A673 (cell line): ENCODE data around the gene FGD6. TPM values are rescaled to one million over a fixed set of nuclear protein-coding genes. Genes with fewer than 3 reads are reported as not detected.
A peak's percentile ranks its signal among the peaks of the same experiment; 100 is the strongest.

ENCODE experiments used
- BruUV-seq: library from RNA; stranded (reverse); fragments of 400-500 nt; replicated peaks from 2 replicates; lab custom pipeline; 2021; lab: Mats Ljungman, UMichigan
- CTCF ChIA-PET: fragments of 300-600 bp; sonication (Branson Sonifier 250); formaldehyde crosslinking; loops from one replicate; lab custom pipeline; 2022; ENCODE audit warnings: antibody characterized with exemption; lab: Charles Lee
- POLR2A ChIA-PET: fragments of 300-600 bp; sonication (Branson Sonifier 250); formaldehyde crosslinking; loops from one replicate; lab custom pipeline; 2022; ENCODE audit warnings: antibody characterized with exemption; ENCODE audit not compliant: low non-redundant PET; lab: Charles Lee
- DNase-seq: peaks from one replicate; pipeline ENCODE4 v3.0.0-alpha.2; 2015; ENCODE audit warnings: low spot score
- H3K27ac ChIP-seq: fragments of 200-600 bp; sonication (generic); 2 replicates; pipeline ENCODE4 v1.5.1; 2016; ENCODE audit warnings: mixed run types, low read depth, mild to moderate bottlenecking, mixed read lengths, antibody characterized with exemption, low read length; ENCODE audit not compliant: poor library complexity, severe bottlenecking
- H3K27me3 ChIP-seq: fragments of 200-600 bp; sonication (generic); replicated peaks from 2 replicates; pipeline ENCODE4 v1.6.1; 2017; ENCODE audit warnings: mixed run types, low read depth, mild to moderate bottlenecking, mixed read lengths, antibody characterized with exemption, low read length; ENCODE audit not compliant: insufficient read depth, poor library complexity
- H3K36me3 ChIP-seq: fragments of 200-600 bp; sonication (generic); 2 replicates; pipeline ENCODE4 v1.6.1; 2016; ENCODE audit warnings: mixed run types, mild to moderate bottlenecking, mixed read lengths, antibody characterized with exemption, low read length; ENCODE audit not compliant: insufficient read depth, poor library complexity, severe bottlenecking
- H3K4me1 ChIP-seq: fragments of 200-600 bp; sonication (generic); 2 replicates; pipeline ENCODE4 v1.6.1; 2017; ENCODE audit warnings: mixed run types, mild to moderate bottlenecking, mixed read lengths, antibody characterized with exemption, low read length; ENCODE audit not compliant: insufficient read depth, poor library complexity, severe bottlenecking
- H3K4me3 ChIP-seq: fragments of 200-600 bp; sonication (generic); 2 replicates; pipeline ENCODE4 v1.5.1; 2016; ENCODE audit warnings: low read depth, mixed run types, mild to moderate bottlenecking, mixed read lengths, low read length; ENCODE audit not compliant: poor library complexity, severe bottlenecking
- H3K9me3 ChIP-seq: fragments of 200-600 bp; sonication (generic); 2 replicates; pipeline ENCODE4 v1.6.1; 2016; ENCODE audit warnings: mixed run types, low read depth, mild to moderate bottlenecking, mixed read lengths, antibody characterized with exemption, low read length; ENCODE audit not compliant: poor library complexity, severe bottlenecking
- CTCF ChIP-seq: fragments of 300-800, 200-600 bp; sonication (generic); conservative IDR thresholded peaks from 2 replicates; pipeline ENCODE4 v1.5.1; 2017; ENCODE audit warnings: low read depth, mild to moderate bottlenecking, antibody characterized with exemption, low read length, moderate library complexity, mixed read lengths
- EZH2 ChIP-seq: fragments of 200-600 bp; sonication (generic); IDR thresholded peaks from 2 replicates; pipeline ENCODE4 v1.6.1; 2017; ENCODE audit warnings: borderline replicate concordance, low read depth, mild to moderate bottlenecking, mixed read lengths, antibody characterized with exemption, low read length; ENCODE audit not compliant: poor library complexity, severe bottlenecking
- intact Hi-C: fragments of 100-400 bp; cut with micrococcal nuclease; formaldehyde crosslinking; loops from one replicate; pipeline ENCODE4 v1.10.0; 2022; ENCODE audit not compliant: unreplicated experiment
- total RNA-seq: library from RNA; stranded (reverse); gene quantifications from 2 replicates; pipeline ENCODE4 v1.2.3, GENCODE V29; 2021

FGD6 gene
- total RNA-seq, 1 experiment from 2014 or later: 11.7 TPM

GRCh38 chr12:95131589-95132340 is 85.5 kb downstream of the FGD6 start:
- intact Hi-C loops: loop anchor here (5.0 kb wide), 1 partner anchor 86 kb away; the partner anchor contains the start of genes FGD6 and VEZT
- Histone ChIP-seq H3K9me3 (no peaks in the 10 kb centered on the region), H3K27ac (no peak overlapping the region), H3K4me3 (no peak overlapping the region), H3K27me3 (no peaks in the 10 kb centered on the region), H3K36me3 (no peaks in the 10 kb centered on the region), H3K4me1 (peaks cover 7% of the 10 kb centered on the region)
- no TSS peak for BruUV-seq
- no peak for DNase-seq
- ChIA-PET POLR2A (no interaction called here), CTCF (no interaction called here)
- TF ChIP-seq CTCF: no peak
- TF ChIP-seq EZH2: no peak

GRCh38 chr12:95130096-95130495 is 87.2 kb downstream of the FGD6 start:
- ChIA-PET CTCF (no interaction called here), POLR2A (no interaction called here)
- Histone ChIP-seq H3K4me1 (peaks cover 7% of the 10 kb centered on the region), H3K9me3 (no peaks in the 10 kb centered on the region), H3K36me3 (no peaks in the 10 kb centered on the region), H3K27me3 (no peaks in the 10 kb centered on the region), H3K4me3 (no peak overlapping the region), H3K27ac (no peak overlapping the region)
- DNase-seq: peak; percentile 64
- intact Hi-C loops: loop anchor here (5.0 kb wide), 1 partner anchor 87 kb away; the partner anchor contains the start of genes FGD6 and VEZT
- TF ChIP-seq CTCF: no peak
- no peak for TF ChIP-seq EZH2
- BruUV-seq: no TSS peak

- CTCF ChIA-PET: interaction anchor here (0.5 kb wide), 1 partner anchor 367 kb away, joined by 6 read pairs; no protein-coding TSS in a partner anchor
- Histone ChIP-seq H3K4me3 (no peak overlapping the region), H3K36me3 (no peaks in the 10 kb centered on the region)
Observed at GRCh38 chr12:95129115-95129514, 88.2 kb downstream of the FGD6 start.

More at GRCh38 chr12:95129115-95129514, 88.2 kb downstream of the FGD6 start:
- DNase-seq: no peak
- intact Hi-C loops: no loop called here
- Histone ChIP-seq H3K27me3 (no peaks in the 10 kb centered on the region), H3K27ac (no peak overlapping the region), H3K9me3 (no peaks in the 10 kb centered on the region), H3K4me1 (peaks cover 7% of the 10 kb centered on the region)
- BruUV-seq: no TSS peak
- POLR2A ChIA-PET: no interaction called here
- TF ChIP-seq EZH2: no peak
- TF ChIP-seq CTCF: no peak
